Measurements from ENCODE around the gene SLCO2B1.

The SLCO2B1 gene

GRCh38 chr11:75193271-75193670, 42.4 kb downstream of the SLCO2B1 start:
- DNase-seq (ENCODE audit: low read depth in 2 of 2), result no peak

- DNase-seq (ENCODE audit: low read depth in 2 of 2), result no peak
Measured at GRCh38 chr11:75193711-75194110, 42.8 kb downstream of the SLCO2B1 start.

GRCh38 chr11:75194147-75194546, 43.2 kb downstream of the SLCO2B1 start:
- no peak for DNase-seq (ENCODE audit: low read depth in 2 of 2)

GRCh38 chr11:75195167-75195962, 44.5 kb downstream of the SLCO2B1 start:
- no peak for DNase-seq (ENCODE audit: low read depth in 2 of 2)

GRCh38 chr11:75196426-75196825, 45.5 kb downstream of the SLCO2B1 start:
- DNase-seq (ENCODE audit: low read depth in 2 of 2), result no peak

- DNase-seq (ENCODE audit: low read depth in 2 of 2), result no peak
Measured at GRCh38 chr11:75197512-75198277, 46.8 kb downstream of the SLCO2B1 start.

GRCh38 chr11:75198278-75198973, 47.5 kb downstream of the SLCO2B1 start:
- DNase-seq (ENCODE audit: low read depth in 2 of 2), result no peak

GRCh38 chr11:75199412-75199955, 48.6 kb downstream of the SLCO2B1 start:
- no peak for DNase-seq (ENCODE audit: low read depth in 2 of 2)

- DNase-seq (ENCODE audit: low read depth in 2 of 2), result no peak
Measured at GRCh38 chr11:75200051-75200450, 49.1 kb downstream of the SLCO2B1 start.

- no peak for DNase-seq (ENCODE audit: low read depth in 2 of 2)
Measured at GRCh38 chr11:75200531-75200930, 49.6 kb downstream of the SLCO2B1 start.

- no peak for DNase-seq (ENCODE audit: low read depth in 2 of 2)
Measured at GRCh38 chr11:75201771-75202170, 50.9 kb downstream of the SLCO2B1 start.

- no peak for DNase-seq (ENCODE audit: low read depth in 2 of 2)
Measured at GRCh38 chr11:75202195-75202594, 51.3 kb downstream of the SLCO2B1 start.

- DNase-seq (ENCODE audit: low read depth in 2 of 2), result no peak
Measured at GRCh38 chr11:75203138-75203537, 52.2 kb downstream of the SLCO2B1 start.

GRCh38 chr11:75203641-75204011, 52.7 kb downstream of the SLCO2B1 start:
- DNase-seq (ENCODE audit: low read depth in 2 of 2), result no peak

GRCh38 chr11:75204012-75204674, 53.2 kb downstream of the SLCO2B1 start:
- no peak for DNase-seq (ENCODE audit: low read depth in 2 of 2)

- peak; percentile 80 to 88 for DNase-seq (ENCODE audit: low read depth in 2 of 2)
Measured at GRCh38 chr11:75204685-75205563, 54.0 kb downstream of the SLCO2B1 start.

- DNase-seq (ENCODE audit: low read depth in 2 of 2), result no peak
Measured at GRCh38 chr11:75205564-75206020, 54.7 kb downstream of the SLCO2B1 start.

GRCh38 chr11:75208446-75208845, 57.5 kb downstream of the SLCO2B1 start:
- DNase-seq (ENCODE audit: low read depth in 2 of 2), result no peak

- DNase-seq (ENCODE audit: low read depth in 2 of 2), result no peak
Measured at GRCh38 chr11:75212411-75212810, 61.5 kb downstream of the SLCO2B1 start.

- peak; percentile 74 to 85 for DNase-seq (ENCODE audit: low read depth in 2 of 2)
Measured at GRCh38 chr11:75214411-75214821, 63.5 kb downstream of the SLCO2B1 start.

GRCh38 chr11:75214843-75215242, 63.9 kb downstream of the SLCO2B1 start:
- no peak for DNase-seq (ENCODE audit: low read depth in 2 of 2)
